ENCODE results near the gene ASS1. TPM values are rescaled to one million over a fixed set of nuclear protein-coding genes. Genes with fewer than 3 reads are reported as not detected.
"Not testable (repeated sequence)": the region's sequence is repeated elsewhere in the genome, so short reads cannot be mapped to it uniquely, and the experiment has no call there.

ASS1 gene
- total RNA-seq, 4 donors from 2014 or later, result 78.4 to 156 (median 105) TPM

GRCh38 chr9:130400870-130401269 lies 43.9 kb upstream of the ASS1 start:
- no peak overlapping the region for H3K27ac ChIP-seq
- H3K4me3 ChIP-seq, result no peak overlapping the region
- no peak for DNase-seq
- H3K36me3 ChIP-seq, result no peaks in the 10 kb centered on the region
- no peaks in the 10 kb centered on the region for H3K4me1 ChIP-seq
- TF ChIP-seq, protein P1, sequence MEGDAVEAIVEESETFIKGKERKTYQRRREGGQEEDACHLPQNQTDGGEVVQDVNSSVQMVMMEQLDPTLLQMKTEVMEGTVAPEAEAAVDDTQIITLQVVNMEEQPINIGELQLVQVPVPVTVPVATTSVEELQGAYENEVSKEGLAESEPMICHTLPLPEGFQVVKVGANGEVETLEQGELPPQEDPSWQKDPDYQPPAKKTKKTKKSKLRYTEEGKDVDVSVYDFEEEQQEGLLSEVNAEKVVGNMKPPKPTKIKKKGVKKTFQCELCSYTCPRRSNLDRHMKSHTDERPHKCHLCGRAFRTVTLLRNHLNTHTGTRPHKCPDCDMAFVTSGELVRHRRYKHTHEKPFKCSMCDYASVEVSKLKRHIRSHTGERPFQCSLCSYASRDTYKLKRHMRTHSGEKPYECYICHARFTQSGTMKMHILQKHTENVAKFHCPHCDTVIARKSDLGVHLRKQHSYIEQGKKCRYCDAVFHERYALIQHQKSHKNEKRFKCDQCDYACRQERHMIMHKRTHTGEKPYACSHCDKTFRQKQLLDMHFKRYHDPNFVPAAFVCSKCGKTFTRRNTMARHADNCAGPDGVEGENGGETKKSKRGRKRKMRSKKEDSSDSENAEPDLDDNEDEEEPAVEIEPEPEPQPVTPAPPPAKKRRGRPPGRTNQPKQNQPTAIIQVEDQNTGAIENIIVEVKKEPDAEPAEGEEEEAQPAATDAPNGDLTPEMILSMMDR (IDR thresholded peaks at IDR 0.05), result no peak
- TF ChIP-seq POLR2A (IDR thresholded peaks at IDR 0.05), result no peak
- intact Hi-C loops (cut with DNase I; ENCODE audit: low total_unique reads), result no loop called here
- no peaks in the 10 kb centered on the region for H3K27me3 ChIP-seq
- no peaks in the 10 kb centered on the region for H3K9me3 ChIP-seq

GRCh38 chr9:130401742-130402141 lies 43.0 kb upstream of the ASS1 start:
- H3K9me3 ChIP-seq; H3K36me3 ChIP-seq; H3K4me1 ChIP-seq; H3K27ac ChIP-seq; H3K4me3 ChIP-seq; DNase-seq; H3K27me3 ChIP-seq; intact Hi-C loops (cut with DNase I; ENCODE audit: low total_unique reads): not testable (repeated sequence)

DNA sequence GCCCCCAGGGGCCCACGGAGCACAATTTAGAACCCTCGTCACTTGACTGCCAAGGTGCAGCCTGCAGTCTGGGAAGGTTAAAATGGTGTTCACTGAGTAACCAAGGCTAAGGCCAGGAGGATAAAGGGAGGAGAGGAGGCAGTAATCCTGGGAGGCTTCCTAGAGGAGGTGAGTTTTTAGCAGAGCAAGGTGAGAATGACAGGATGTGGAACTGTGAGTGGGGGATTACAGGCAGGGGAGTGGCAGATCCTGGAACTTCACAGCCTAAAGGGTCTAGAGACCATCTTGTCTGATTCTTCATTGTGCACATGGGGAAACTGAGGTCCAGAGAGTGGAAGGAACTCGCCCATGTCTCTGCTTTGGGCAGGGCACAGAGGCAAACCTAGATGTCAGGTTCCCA lies 42.5 kb upstream of the ASS1 start:
- intact Hi-C loops (cut with DNase I; ENCODE audit: low total_unique reads), result no loop called here

DNA sequence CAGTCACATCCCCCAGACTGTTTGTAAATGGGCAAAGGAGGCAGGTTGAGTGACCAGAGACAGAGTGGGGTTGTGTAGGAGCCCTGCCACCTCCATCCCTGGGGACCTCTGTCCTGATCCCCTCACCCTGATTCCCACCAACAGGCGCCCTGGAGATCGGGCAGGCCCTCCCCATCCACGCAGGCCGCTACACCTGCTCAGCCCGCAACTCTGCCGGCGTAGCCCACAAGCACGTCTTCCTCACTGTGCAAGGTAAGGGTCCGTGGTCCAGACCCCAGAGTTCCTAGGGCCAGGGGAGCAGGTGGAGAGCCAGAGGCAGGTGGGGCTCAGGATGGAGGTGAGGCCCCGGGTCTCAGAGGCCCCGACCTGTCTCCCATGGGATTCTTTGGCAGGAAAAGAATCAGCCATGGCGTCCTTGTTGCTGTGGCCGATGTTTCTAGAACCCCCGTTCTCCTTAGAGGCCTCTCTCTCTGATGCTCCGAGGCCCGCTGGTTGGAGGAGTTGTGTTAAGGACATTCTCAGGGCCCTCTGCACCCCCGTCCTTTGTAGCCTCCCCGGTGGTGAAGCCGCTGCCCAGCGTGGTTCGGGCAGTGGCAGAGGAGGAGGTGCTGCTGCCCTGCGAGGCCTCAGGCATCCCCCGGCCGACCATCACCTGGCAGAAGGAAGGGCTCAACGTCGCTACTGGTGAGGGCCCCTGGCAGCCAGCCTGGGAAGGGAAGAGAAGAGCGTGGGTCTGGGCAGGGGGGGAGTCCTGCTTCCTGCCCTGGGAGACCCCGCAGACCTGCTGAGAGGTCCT lies 41.9 kb upstream of the ASS1 start:
- Histone ChIP-seq H3K27ac (no peak overlapping the region), H3K4me1 (no peaks in the 10 kb centered on the region), H3K9me3 (no peaks in the 10 kb centered on the region), H3K36me3 (no peaks in the 10 kb centered on the region), H3K27me3 (no peaks in the 10 kb centered on the region), H3K4me3 (no peak overlapping the region)
- no peak for DNase-seq
- no peak for TF ChIP-seq POLR2A (IDR thresholded peaks at IDR 0.05)
- TF ChIP-seq, protein P1 (IDR thresholded peaks at IDR 0.05), result no peak
- intact Hi-C loops (cut with DNase I; ENCODE audit: low total_unique reads), result no loop called here

More for the DNA sequence above, 42.5 kb upstream of the ASS1 start:
- TF ChIP-seq POLR2A (IDR thresholded peaks at IDR 0.05), result no peak
- TF ChIP-seq, protein P1 (IDR thresholded peaks at IDR 0.05), result no peak
- Histone ChIP-seq H3K27me3 (no peaks in the 10 kb centered on the region), H3K27ac (no peak overlapping the region), H3K36me3 (no peaks in the 10 kb centered on the region), H3K4me3 (no peak overlapping the region), H3K4me1 (no peaks in the 10 kb centered on the region), H3K9me3 (no peaks in the 10 kb centered on the region)
- no peak for DNase-seq

DNA sequence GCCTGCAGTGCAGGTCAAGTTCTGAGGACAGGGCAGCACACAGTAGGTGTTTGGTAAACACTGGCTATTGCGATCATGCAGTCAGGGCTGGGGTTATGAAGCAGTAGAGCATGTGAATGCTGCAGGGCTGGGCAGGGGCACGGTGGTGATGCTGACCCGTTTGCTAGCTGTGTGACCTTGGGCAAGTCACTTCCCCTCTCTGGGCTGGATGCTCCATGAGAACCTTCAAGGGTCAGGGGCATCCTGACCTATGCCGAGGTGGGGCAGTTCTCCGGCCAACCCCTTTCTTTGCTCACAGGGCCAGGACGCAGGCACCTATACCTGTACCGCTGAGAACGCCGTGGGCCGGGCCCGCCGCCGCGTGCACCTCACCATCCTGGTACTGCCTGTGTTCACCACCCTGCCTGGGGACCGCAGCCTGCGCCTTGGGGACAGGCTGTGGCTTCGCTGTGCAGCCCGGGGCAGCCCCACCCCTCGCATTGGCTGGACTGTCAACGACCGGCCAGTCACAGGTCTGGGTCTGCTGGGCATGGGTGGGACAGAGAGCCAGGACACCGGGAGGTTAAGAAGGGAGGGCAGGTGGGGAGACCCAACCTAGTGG lies 39.0 kb upstream of the ASS1 start:
- no peaks in the 10 kb centered on the region for H3K9me3 ChIP-seq
- DNase-seq, result no peak
- TF ChIP-seq POLR2A (IDR thresholded peaks at IDR 0.05), result no peak
- TF ChIP-seq, protein P1 (IDR thresholded peaks at IDR 0.05), result no peak
- H3K27me3 ChIP-seq, result no peaks in the 10 kb centered on the region
- no peak overlapping the region for H3K4me3 ChIP-seq
- intact Hi-C loops (cut with DNase I; ENCODE audit: low total_unique reads), result no loop called here
- H3K4me1 ChIP-seq, result no peaks in the 10 kb centered on the region
- H3K36me3 ChIP-seq, result no peaks in the 10 kb centered on the region
- H3K27ac ChIP-seq, result no peak overlapping the region

All from uterus (tissue), 4 donors.